ENCODE results near the gene ABHD1.

- TF ChIP-seq, protein P1, sequence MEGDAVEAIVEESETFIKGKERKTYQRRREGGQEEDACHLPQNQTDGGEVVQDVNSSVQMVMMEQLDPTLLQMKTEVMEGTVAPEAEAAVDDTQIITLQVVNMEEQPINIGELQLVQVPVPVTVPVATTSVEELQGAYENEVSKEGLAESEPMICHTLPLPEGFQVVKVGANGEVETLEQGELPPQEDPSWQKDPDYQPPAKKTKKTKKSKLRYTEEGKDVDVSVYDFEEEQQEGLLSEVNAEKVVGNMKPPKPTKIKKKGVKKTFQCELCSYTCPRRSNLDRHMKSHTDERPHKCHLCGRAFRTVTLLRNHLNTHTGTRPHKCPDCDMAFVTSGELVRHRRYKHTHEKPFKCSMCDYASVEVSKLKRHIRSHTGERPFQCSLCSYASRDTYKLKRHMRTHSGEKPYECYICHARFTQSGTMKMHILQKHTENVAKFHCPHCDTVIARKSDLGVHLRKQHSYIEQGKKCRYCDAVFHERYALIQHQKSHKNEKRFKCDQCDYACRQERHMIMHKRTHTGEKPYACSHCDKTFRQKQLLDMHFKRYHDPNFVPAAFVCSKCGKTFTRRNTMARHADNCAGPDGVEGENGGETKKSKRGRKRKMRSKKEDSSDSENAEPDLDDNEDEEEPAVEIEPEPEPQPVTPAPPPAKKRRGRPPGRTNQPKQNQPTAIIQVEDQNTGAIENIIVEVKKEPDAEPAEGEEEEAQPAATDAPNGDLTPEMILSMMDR (conservative IDR thresholded peaks at IDR 0.05; ENCODE audit: low read length), result no peak
- TF ChIP-seq EZH2phosphoT487 (IDR thresholded peaks at IDR 0.05; ENCODE audit: borderline replicate concordance), result no peak
Measured at GRCh38 chr2:27081984-27082772, 41.4 kb upstream of the ABHD1 start.

All from Loucy (cell line).